ENCODE measurements around the gene IFI27L1. TPM values are rescaled to one million over a fixed set of nuclear protein-coding genes. Genes with fewer than 3 reads are reported as not detected.

Gene IFI27L1
- total and polyA plus RNA-seq, 2 donors (not counting 1 experiment from before 2014, with no cell fraction given), result 14.4 to 20.3 TPM

GRCh38 chr14:94122438-94122837 lies 41.3 kb downstream of the IFI27L1 start:
- no peaks in the 10 kb centered on the region for H3K27me3 ChIP-seq (ENCODE audit: control insufficient read depth, insufficient read depth, low read length)
- H4K20me1 ChIP-seq (ENCODE audit: control insufficient read depth, extremely low read depth, insufficient read depth, low read length), result no peaks in the 10 kb centered on the region
- no peak overlapping the region for H2AFZ ChIP-seq (ENCODE audit: low read length)
- no peak overlapping the region for H3K9ac ChIP-seq (ENCODE audit: insufficient read depth, low read length)
- no peak overlapping the region for H3K4me3 ChIP-seq (replicated peaks in 1 of 4; ENCODE audit: control extremely low read depth in 1 of 4, insufficient read depth in 1 of 4, low read depth in 3 of 4, low read length in 4 of 4)
- H3K36me3 ChIP-seq (ENCODE audit: control insufficient read depth, insufficient read depth, low read length), result peaks cover 7% of the 10 kb centered on the region
- H3K4me2 ChIP-seq (ENCODE audit: extremely low read depth, insufficient read depth, low read length), result no peak overlapping the region
- DNase-seq (ENCODE audit: low read depth in 2 of 2), result no peak
- H3K9me3 ChIP-seq (ENCODE audit: control insufficient read depth, insufficient read depth, low read depth, low read length), result no peaks in the 10 kb centered on the region
- TF ChIP-seq, protein P1, sequence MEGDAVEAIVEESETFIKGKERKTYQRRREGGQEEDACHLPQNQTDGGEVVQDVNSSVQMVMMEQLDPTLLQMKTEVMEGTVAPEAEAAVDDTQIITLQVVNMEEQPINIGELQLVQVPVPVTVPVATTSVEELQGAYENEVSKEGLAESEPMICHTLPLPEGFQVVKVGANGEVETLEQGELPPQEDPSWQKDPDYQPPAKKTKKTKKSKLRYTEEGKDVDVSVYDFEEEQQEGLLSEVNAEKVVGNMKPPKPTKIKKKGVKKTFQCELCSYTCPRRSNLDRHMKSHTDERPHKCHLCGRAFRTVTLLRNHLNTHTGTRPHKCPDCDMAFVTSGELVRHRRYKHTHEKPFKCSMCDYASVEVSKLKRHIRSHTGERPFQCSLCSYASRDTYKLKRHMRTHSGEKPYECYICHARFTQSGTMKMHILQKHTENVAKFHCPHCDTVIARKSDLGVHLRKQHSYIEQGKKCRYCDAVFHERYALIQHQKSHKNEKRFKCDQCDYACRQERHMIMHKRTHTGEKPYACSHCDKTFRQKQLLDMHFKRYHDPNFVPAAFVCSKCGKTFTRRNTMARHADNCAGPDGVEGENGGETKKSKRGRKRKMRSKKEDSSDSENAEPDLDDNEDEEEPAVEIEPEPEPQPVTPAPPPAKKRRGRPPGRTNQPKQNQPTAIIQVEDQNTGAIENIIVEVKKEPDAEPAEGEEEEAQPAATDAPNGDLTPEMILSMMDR (conservative IDR thresholded peaks at IDR 0.05 in 1 of 2, IDR thresholded peaks at IDR 0.05 in 1 of 2; ENCODE audit: low read depth in 1 of 2, low read length in 2 of 2), result no peak
- no peak for TF ChIP-seq EZH2 (IDR thresholded peaks at IDR 0.05; ENCODE audit: low read length, missing control alignments)
- peaks cover 2% of the 10 kb centered on the region for H3K4me1 ChIP-seq (ENCODE audit: control insufficient read depth, extremely low read depth, insufficient read depth, low read length)
- no peak overlapping the region for H3K27ac ChIP-seq (ENCODE audit: insufficient read depth, low read length)
- H3K79me2 ChIP-seq (ENCODE audit: control insufficient read depth, insufficient read depth, low read length), result no peaks in the 10 kb centered on the region

- no peaks in the 10 kb centered on the region for H4K20me1 ChIP-seq (ENCODE audit: control insufficient read depth, extremely low read depth, insufficient read depth, low read length)
- peaks cover 8% of the 10 kb centered on the region for H3K36me3 ChIP-seq (ENCODE audit: control insufficient read depth, insufficient read depth, low read length)
- TF ChIP-seq, protein P1 (conservative IDR thresholded peaks at IDR 0.05 in 1 of 2, IDR thresholded peaks at IDR 0.05 in 1 of 2; ENCODE audit: low read depth in 1 of 2, low read length in 2 of 2), result no peak
- TF ChIP-seq EZH2 (IDR thresholded peaks at IDR 0.05; ENCODE audit: low read length, missing control alignments), result no peak
- H3K9me3 ChIP-seq (ENCODE audit: control insufficient read depth, insufficient read depth, low read depth, low read length), result no peaks in the 10 kb centered on the region
- DNase-seq (ENCODE audit: low read depth in 2 of 2), result no peak
- no peak overlapping the region for H3K27ac ChIP-seq (ENCODE audit: insufficient read depth, low read length)
- no peak overlapping the region for H3K9ac ChIP-seq (ENCODE audit: insufficient read depth, low read length)
- H3K4me1 ChIP-seq (ENCODE audit: control insufficient read depth, extremely low read depth, insufficient read depth, low read length), result peaks cover 2% of the 10 kb centered on the region
- H3K27me3 ChIP-seq (ENCODE audit: control insufficient read depth, insufficient read depth, low read length), result no peaks in the 10 kb centered on the region
- H3K4me3 ChIP-seq (replicated peaks in 1 of 4; ENCODE audit: control extremely low read depth in 1 of 4, insufficient read depth in 1 of 4, low read depth in 3 of 4, low read length in 4 of 4), result no peak overlapping the region
- H3K4me2 ChIP-seq (ENCODE audit: extremely low read depth, insufficient read depth, low read length), result no peak overlapping the region
- no peak overlapping the region for H2AFZ ChIP-seq (ENCODE audit: low read length)
- no peaks in the 10 kb centered on the region for H3K79me2 ChIP-seq (ENCODE audit: control insufficient read depth, insufficient read depth, low read length)
These were observed 42.2 kb downstream of the IFI27L1 start for GRCh38 chr14:94123296-94123695.

DNA sequence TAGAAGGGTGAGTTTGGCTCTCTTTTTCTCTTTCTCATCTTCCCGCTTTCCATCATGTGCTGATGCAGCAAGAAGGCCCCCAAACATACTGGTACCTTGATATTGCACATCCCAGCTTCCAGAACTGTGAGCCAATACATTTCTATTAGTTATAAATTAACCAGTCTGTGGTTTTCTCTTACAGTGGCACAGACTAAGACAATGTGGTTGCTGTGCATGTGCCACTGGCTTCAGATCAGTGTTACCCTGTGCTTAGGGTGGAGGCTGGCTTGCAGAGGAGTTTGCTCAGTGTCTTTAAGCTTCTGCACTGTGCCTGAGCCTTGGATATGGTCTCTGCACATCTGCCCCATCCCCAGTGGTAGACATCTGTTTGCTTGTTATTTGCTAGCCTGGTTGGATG lies 42.8 kb downstream of the IFI27L1 start:
- DNase-seq (ENCODE audit: low read depth in 2 of 2), result no peak
- Histone ChIP-seq H3K9me3 (ENCODE audit: control insufficient read depth, insufficient read depth, low read depth, low read length) (no peaks in the 10 kb centered on the region), H3K79me2 (ENCODE audit: control insufficient read depth, insufficient read depth, low read length) (no peaks in the 10 kb centered on the region), H4K20me1 (ENCODE audit: control insufficient read depth, extremely low read depth, insufficient read depth, low read length) (no peaks in the 10 kb centered on the region), H3K36me3 (ENCODE audit: control insufficient read depth, insufficient read depth, low read length) (peaks cover 8% of the 10 kb centered on the region), H3K27me3 (ENCODE audit: control insufficient read depth, insufficient read depth, low read length) (no peaks in the 10 kb centered on the region), H3K4me3 (replicated peaks in 1 of 4; ENCODE audit: control extremely low read depth in 1 of 4, insufficient read depth in 1 of 4, low read depth in 3 of 4, low read length in 4 of 4) (no peak overlapping the region), H3K27ac (ENCODE audit: insufficient read depth, low read length) (no peak overlapping the region), H2AFZ (ENCODE audit: low read length) (no peak overlapping the region), H3K9ac (ENCODE audit: insufficient read depth, low read length) (no peak overlapping the region), H3K4me1 (ENCODE audit: control insufficient read depth, extremely low read depth, insufficient read depth, low read length) (peaks cover 2% of the 10 kb centered on the region), H3K4me2 (ENCODE audit: extremely low read depth, insufficient read depth, low read length) (no peak overlapping the region)
- TF ChIP-seq, protein P1 (conservative IDR thresholded peaks at IDR 0.05 in 1 of 2, IDR thresholded peaks at IDR 0.05 in 1 of 2; ENCODE audit: low read depth in 1 of 2, low read length in 2 of 2), result no peak
- TF ChIP-seq EZH2 (IDR thresholded peaks at IDR 0.05; ENCODE audit: low read length, missing control alignments), result no peak

Measured in fibroblast of lung (primary cell).